H9 (cell line): ENCODE measurements around the gene TLR5. TPM values are rescaled to one million over a fixed set of nuclear protein-coding genes. Genes with fewer than 3 reads are reported as not detected.

Source experiments
- DNase-seq: peaks from one replicate; pipeline ENCODE4 v3.0.0-alpha.2; 2017
- H2AFZ ChIP-seq: one replicate; pipeline ENCODE4 v1.6.1; 2013; ENCODE audit warnings: mild to moderate bottlenecking, low read length, control low read depth, moderate library complexity
- H2AK5ac ChIP-seq: 2 replicates; pipeline ENCODE4 v1.6.1; 2013; ENCODE audit warnings: low read length, control low read depth, mixed read lengths; ENCODE audit not compliant: insufficient read length
- H2BK120ac ChIP-seq: one replicate; pipeline ENCODE4 v1.6.1; 2013; ENCODE audit warnings: low read depth, mild to moderate bottlenecking, low read length, control low read depth, inconsistent platforms; ENCODE audit not compliant: poor library complexity, severe bottlenecking
- H2BK12ac ChIP-seq: 2 replicates; pipeline ENCODE4 v1.6.1; 2013; ENCODE audit warnings: low read length, control low read depth, mixed read lengths, low read depth; ENCODE audit not compliant: insufficient read length
- H2BK15ac ChIP-seq: 2 replicates; pipeline ENCODE4 v1.6.1; 2013; ENCODE audit warnings: low read depth, low read length, control low read depth
- H2BK20ac ChIP-seq: one replicate; pipeline ENCODE4 v1.6.1; 2013; ENCODE audit warnings: low read depth, mild to moderate bottlenecking, low read length, control low read depth, inconsistent platforms; ENCODE audit not compliant: poor library complexity, severe bottlenecking
- H2BK5ac ChIP-seq: 2 replicates; pipeline ENCODE4 v1.6.1; 2013; ENCODE audit warnings: low read length, control low read depth, mixed read lengths; ENCODE audit not compliant: insufficient read length
- H3K14ac ChIP-seq: 2 replicates; pipeline ENCODE4 v1.6.1; 2013; ENCODE audit warnings: low read length, control low read depth; ENCODE audit not compliant: insufficient read depth
- H3K18ac ChIP-seq: 2 replicates; pipeline ENCODE4 v1.6.1; 2013; ENCODE audit warnings: low read depth, mild to moderate bottlenecking, mixed read lengths, low read length, control low read depth; ENCODE audit not compliant: insufficient read length
- H3K23ac ChIP-seq: 2 replicates; pipeline ENCODE4 v1.6.1; 2013; ENCODE audit warnings: low read length, control low read depth, mixed read lengths, low read depth; ENCODE audit not compliant: insufficient read length
- H3K23me2 ChIP-seq: 2 replicates; pipeline ENCODE4 v1.6.1; 2013; ENCODE audit warnings: low read depth, mild to moderate bottlenecking, mixed read lengths, low read length, control low read depth; ENCODE audit not compliant: insufficient read length, poor library complexity, severe bottlenecking
- H3K27ac ChIP-seq: 2 replicates; pipeline ENCODE4 v1.5.1; 2013; ENCODE audit warnings: low read length, control low read depth, mixed read lengths, low read depth; ENCODE audit not compliant: insufficient read length
- H3K27me3 ChIP-seq: 2 replicates; pipeline ENCODE4 v1.6.1; 2013; ENCODE audit warnings: low read length, control low read depth, inconsistent platforms; ENCODE audit not compliant: insufficient read depth
- H3K4ac ChIP-seq: 2 replicates; pipeline ENCODE4 v1.6.1; 2013; ENCODE audit warnings: low read depth, mild to moderate bottlenecking, control low read depth, inconsistent platforms, low read length, moderate library complexity
- H3K4me1 ChIP-seq: 2 replicates; pipeline ENCODE4 v1.6.1; 2013; ENCODE audit warnings: low read length, control low read depth, inconsistent platforms; ENCODE audit not compliant: insufficient read depth
- H3K4me2 ChIP-seq: 2 replicates; pipeline ENCODE4 v1.6.1; 2013; ENCODE audit warnings: low read length, control low read depth, mixed read lengths; ENCODE audit not compliant: insufficient read length, insufficient read depth
- H3K56ac ChIP-seq: 2 replicates; pipeline ENCODE4 v1.6.1; 2013; ENCODE audit warnings: low read depth, mild to moderate bottlenecking, mixed read lengths, low read length, control low read depth; ENCODE audit not compliant: insufficient read length
- H3K79me1 ChIP-seq: 2 replicates; pipeline ENCODE4 v1.6.1; 2013; ENCODE audit warnings: low read depth, mild to moderate bottlenecking, moderate library complexity, low read length, control low read depth, inconsistent platforms; ENCODE audit not compliant: insufficient read depth, poor library complexity, severe bottlenecking
- H3K79me2 ChIP-seq: 2 replicates; pipeline ENCODE4 v1.6.1; 2013; ENCODE audit warnings: low read length, control low read depth, inconsistent platforms; ENCODE audit not compliant: insufficient read depth
- H3K9ac ChIP-seq: 2 replicates; pipeline ENCODE4 v1.6.1; 2013; ENCODE audit warnings: low read length, control low read depth, mixed read lengths; ENCODE audit not compliant: insufficient read length; ENCODE audit errors: extremely low read depth
- H3K9me3 ChIP-seq: one replicate; pipeline ENCODE4 v1.6.1; 2013; ENCODE audit warnings: low read depth, low read length, inconsistent platforms; ENCODE audit not compliant: control insufficient read depth
- H3T11ph ChIP-seq: one replicate; pipeline ENCODE4 v1.6.1; 2013; ENCODE audit warnings: mild to moderate bottlenecking, low read length, control low read depth, inconsistent platforms
- H4K20me1 ChIP-seq: one replicate; pipeline ENCODE4 v1.6.1; 2013; ENCODE audit not compliant: control insufficient read depth, insufficient read length, insufficient read depth
- H4K5ac ChIP-seq: 2 replicates; pipeline ENCODE4 v1.6.1; 2013; ENCODE audit warnings: low read depth, mild to moderate bottlenecking, mixed read lengths, low read length, control low read depth; ENCODE audit not compliant: insufficient read length
- H4K8ac ChIP-seq: replicated peaks from 2 replicates; pipeline ENCODE4 v1.6.1; 2013; ENCODE audit warnings: low read length, control low read depth, mixed read lengths, low read depth; ENCODE audit not compliant: insufficient read length
- H4K91ac ChIP-seq: 2 replicates; pipeline ENCODE4 v1.6.1; 2013; ENCODE audit warnings: low read depth, mild to moderate bottlenecking, moderate library complexity, mixed read lengths, low read length, control low read depth; ENCODE audit not compliant: insufficient read length
- H3K27ac Mint-ChIP-seq, 3 experiments: 2 replicates in 2 of 3; 3 replicates in 1 of 3; pipeline ENCODE4 v1.8.0; 2020 to 2021; ENCODE audit warnings: mixed read lengths in 3 of 3, mild to moderate bottlenecking in 1 of 3, moderate library complexity in 1 of 3
- H3K27me3 Mint-ChIP-seq: 2 replicates; pipeline ENCODE4 v1.8.0; 2021; ENCODE audit warnings: low read depth, mild to moderate bottlenecking, moderate library complexity, mixed read lengths
- H3K36me3 Mint-ChIP-seq, 3 experiments: 2 replicates in 2 of 3; 3 replicates in 1 of 3; pipeline ENCODE4 v1.8.0; 2020 to 2021; ENCODE audit warnings: low read depth in 3 of 3, mixed read lengths in 3 of 3; ENCODE audit not compliant: insufficient read depth in 1 of 3
- H3K4me1 Mint-ChIP-seq, 2 experiments: 2 replicates each; pipeline ENCODE4 v1.8.0; 2020; ENCODE audit warnings: mixed read lengths in 2 of 2
- H3K4me3 Mint-ChIP-seq, 2 experiments: 2 replicates in 1 of 2; 3 replicates in 1 of 2; pipeline ENCODE4 v1.8.0; 2020 to 2021; ENCODE audit warnings: mild to moderate bottlenecking in 2 of 2, mixed read lengths in 2 of 2, moderate library complexity in 1 of 2
- H3K9me3 Mint-ChIP-seq, 2 experiments: 2 replicates in 1 of 2; 3 replicates in 1 of 2; pipeline ENCODE4 v1.8.0; 2020; ENCODE audit warnings: mild to moderate bottlenecking in 2 of 2, mixed read lengths in 2 of 2, moderate library complexity in 1 of 2
- CTCF ChIP-seq: fragments of 200-600 bp; sonication (generic); conservative IDR thresholded peaks from 3 replicates; pipeline ENCODE4 v1.8.0; 2021; ENCODE audit warnings: antibody characterized with exemption, mild to moderate bottlenecking
- WGBS: extraction: QIAGEN DNeasy Blood & Tissue Kit; methylation state at CpG from one replicate; pipeline ENCODE4 v1.1.7; 2013; ENCODE audit warnings: missing lambda C conversion rate, low lambda C conversion rate, mixed read lengths; ENCODE audit not compliant: insufficient read length; ENCODE audit errors: extremely low coverage; 5-methylcytosine and 5-hydroxymethylcytosine counted together
- total RNA-seq: library from RNA; stranded (reverse); gene quantifications from 2 replicates; pipeline ENCODE4 v1.2.1, GENCODE V29; 2021

Gene TLR5
- total RNA-seq, 1 experiment from 2014 or later: not detected

GRCh38 chr1:223097713-223098112 is 45.3 kb downstream of the TLR5 start:
- H3K27me3 Mint-ChIP-seq: peaks cover 2% of the 10 kb centered on the region; the same call in 1 of the 2 replicates

More at GRCh38 chr1:223097713-223098112, 45.3 kb downstream of the TLR5 start:
- H3K79me1 ChIP-seq: no peaks in the 10 kb centered on the region
- H4K8ac ChIP-seq: no peak overlapping the region
- DNase-seq: no peak
- H3K27me3 ChIP-seq: no peaks in the 10 kb centered on the region
- no peaks in the 10 kb centered on the region for H3K23me2 ChIP-seq
- no peaks in the 10 kb centered on the region for H3K9me3 ChIP-seq
- H2BK20ac ChIP-seq: no peak overlapping the region
- no peaks in the 10 kb centered on the region for H4K20me1 ChIP-seq
- H3K56ac ChIP-seq: no peak overlapping the region
- no peak overlapping the region for H3K14ac ChIP-seq
- H2BK15ac ChIP-seq: no peak overlapping the region
- no peak overlapping the region for H2BK5ac ChIP-seq
- H2AK5ac ChIP-seq: no peak overlapping the region
- Mint-ChIP-seq H3K9me3 (peaks cover 28 to 33% of the 10 kb centered on the region in 2 experiments), H3K4me1 (peaks cover 0 to 6% of the 10 kb centered on the region in 2 experiments; a peak in 2 of 4 replicates), H3K36me3 (peaks cover 16 to 31% (median 27%) of the 10 kb centered on the region in 3 experiments), H3K27ac (no peak overlapping the region), H3K4me3 (no peak overlapping the region)
- no peak overlapping the region for H2AFZ ChIP-seq
- H4K91ac ChIP-seq: no peak overlapping the region
- H3K23ac ChIP-seq: no peak overlapping the region
- H3K9ac ChIP-seq: no peak overlapping the region
- whole genome bisulfite sequencing: no CpG with 5 or more reads among the region's 1 CpG
- no peak overlapping the region for H3K4me2 ChIP-seq
- H3K4me1 ChIP-seq: no peaks in the 10 kb centered on the region
- no peak for TF ChIP-seq CTCF
- H3K79me2 ChIP-seq: no peaks in the 10 kb centered on the region
- no peak overlapping the region for H3K27ac ChIP-seq
- H3T11ph ChIP-seq: no peak overlapping the region
- H3K18ac ChIP-seq: no peak overlapping the region
- H3K4ac ChIP-seq: no peak overlapping the region
- no peak overlapping the region for H4K5ac ChIP-seq
- no peak overlapping the region for H2BK120ac ChIP-seq
- H2BK12ac ChIP-seq: no peak overlapping the region
